IPS-11a (cell line): Measurements from ENCODE around the gene DSCAM.

ENCODE experiments used
- H3K4me3 ChIP-seq: one replicate; pipeline ENCODE4 v1.5.1; 2013; ENCODE audit warnings: low read depth, low read length, control low read depth

The DSCAM gene

DNA sequence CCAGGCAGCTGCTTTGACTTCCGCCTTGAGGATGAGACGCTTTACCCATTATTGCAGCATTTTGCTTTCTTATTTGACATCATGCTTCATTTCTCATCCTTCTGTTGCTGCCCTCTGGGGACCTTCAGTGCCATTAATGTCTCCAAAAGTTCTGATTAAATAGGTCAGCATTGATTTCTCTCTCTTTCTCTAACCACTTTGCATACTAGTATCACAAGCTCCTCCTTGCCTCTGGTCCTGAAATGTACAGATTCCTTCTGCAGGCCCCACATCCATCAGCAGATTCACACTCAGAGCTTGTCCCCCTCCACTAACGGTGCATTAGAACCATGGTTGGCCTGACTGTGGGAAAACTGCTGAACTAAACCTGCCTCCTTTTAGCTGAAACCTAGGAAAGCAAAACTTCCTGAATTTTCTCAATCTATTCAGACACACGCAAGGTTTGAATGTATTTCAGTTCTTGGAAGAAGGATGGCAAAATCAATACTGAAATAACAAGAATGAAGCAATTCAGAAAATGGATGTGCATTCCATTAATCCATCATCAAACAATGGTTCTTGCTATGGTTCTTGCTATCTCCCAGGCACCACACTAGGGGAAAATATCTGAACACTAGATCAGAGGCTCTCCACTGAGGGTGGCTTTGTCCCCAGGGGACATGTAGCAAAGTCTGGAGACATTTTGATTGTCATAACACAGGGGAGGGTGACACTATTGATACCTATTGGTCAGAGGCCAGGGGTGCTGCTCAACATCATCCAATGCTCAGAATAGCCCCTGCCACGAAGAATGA is 825.2 kb downstream of the DSCAM start:
- H3K4me3 ChIP-seq: no peak overlapping the region

GRCh38 chr21:40020651-40021050 is 826.3 kb downstream of the DSCAM start:
- no peak overlapping the region for H3K4me3 ChIP-seq

DNA sequence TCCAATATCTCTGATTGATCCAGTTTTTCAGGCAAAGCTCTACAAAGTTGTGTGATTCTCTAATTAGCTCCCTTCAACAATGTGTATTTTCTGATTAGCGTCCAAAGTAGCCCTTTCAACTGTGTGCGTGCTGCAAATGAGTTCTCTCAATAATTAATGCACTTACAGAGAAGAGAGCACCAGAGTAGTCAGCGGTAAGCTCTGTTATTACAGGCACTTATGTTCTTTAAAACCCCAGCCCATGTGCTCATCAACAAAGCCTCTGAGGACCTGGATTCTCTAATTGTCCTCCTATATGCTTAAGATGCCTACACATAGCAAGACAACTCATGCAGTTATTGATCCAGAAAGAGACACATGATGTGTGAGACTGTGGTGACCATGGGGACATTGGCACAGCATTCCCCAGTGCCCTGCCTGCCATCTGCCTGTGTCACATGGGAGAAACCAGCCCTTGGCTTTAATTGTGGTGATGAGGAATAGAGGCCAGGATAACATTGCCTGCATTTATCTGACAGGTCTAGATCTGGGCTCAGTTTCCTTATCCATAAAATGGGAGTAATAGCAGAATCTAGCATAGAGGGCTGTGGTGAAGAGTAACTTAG is 828.0 kb downstream of the DSCAM start:
- H3K4me3 ChIP-seq: no peak overlapping the region

DNA sequence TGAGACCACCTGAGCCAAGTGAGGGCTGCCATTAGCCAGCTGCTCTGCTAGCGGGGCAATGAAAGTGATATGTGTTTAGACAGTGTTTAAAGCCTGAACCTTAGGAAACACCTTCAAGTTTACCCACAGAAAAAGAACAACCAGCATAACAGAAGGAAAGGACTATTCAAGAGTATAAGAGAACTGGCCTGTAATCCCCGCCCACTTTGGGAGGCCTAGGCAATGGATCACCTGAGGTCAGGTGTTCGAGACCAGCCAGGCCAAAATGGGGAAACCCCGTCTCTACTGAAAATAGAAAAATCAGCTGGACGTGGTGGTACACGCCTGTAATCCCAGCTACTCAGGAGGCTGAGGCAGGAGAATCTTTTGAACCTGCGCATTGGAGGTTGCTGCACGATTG is 830.3 kb downstream of the DSCAM start:
- no peak overlapping the region for H3K4me3 ChIP-seq

DNA sequence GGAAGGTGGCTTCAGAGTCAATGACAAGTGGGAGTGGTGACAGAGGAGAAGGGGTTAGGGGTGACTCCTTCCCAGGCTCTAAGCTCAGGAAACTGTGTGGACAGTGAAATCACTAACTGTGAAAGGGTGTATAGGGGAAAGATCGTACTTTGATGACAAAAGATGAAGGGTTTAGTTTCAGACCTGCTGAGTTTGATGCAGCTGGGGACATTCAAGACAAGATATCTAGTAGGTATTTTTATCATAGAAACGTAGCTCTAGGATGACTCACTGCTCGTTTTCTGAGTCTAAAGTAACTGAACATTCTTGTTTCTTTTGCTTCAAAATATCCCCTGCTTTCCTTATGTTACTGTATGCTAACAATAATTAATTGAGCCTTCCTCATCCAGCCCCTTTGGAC is 830.7 kb downstream of the DSCAM start:
- no peak overlapping the region for H3K4me3 ChIP-seq

DNA sequence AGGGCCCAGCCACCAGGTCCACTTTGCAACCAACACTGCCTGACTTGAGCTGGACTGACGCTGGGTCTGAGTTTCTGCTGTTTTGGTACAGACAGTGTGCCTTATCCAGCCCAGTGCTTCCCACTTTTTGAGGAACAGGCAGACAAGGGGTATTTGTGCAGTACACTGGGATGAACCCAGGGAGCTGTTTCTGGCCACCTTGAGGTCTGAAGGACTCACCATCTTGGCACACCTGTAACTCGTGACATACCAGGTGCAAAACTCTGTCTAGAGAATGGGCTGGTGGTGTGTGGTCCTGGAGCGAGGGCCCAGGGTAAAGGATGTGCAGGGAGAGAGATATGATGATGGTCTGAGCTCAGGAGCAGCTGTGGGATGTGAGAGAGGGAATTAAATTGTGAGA is 831.1 kb downstream of the DSCAM start:
- no peak overlapping the region for H3K4me3 ChIP-seq

DNA sequence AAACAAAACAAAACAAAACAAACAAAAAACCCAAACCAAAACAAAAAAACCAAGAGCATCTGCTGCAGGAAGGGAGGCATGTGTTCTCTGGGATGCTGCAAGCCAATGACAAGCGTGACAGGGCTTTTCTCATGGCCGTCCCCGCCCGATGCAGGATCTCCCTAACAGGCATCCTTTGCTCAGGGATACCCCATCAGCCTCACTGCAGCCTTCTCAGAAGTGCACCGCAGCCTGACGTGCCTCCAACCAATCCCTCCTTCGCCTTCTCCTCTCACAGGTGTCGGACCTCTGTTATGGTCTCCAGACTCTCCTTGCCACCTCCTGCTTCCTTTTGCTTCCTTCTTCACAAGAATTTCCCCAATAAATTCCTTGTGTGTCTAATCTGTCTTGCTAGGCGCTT is 832.6 kb downstream of the DSCAM start:
- no peak overlapping the region for H3K4me3 ChIP-seq

GRCh38 chr21:40013001-40013735 is 833.8 kb downstream of the DSCAM start:
- H3K4me3 ChIP-seq: no peak overlapping the region

DNA sequence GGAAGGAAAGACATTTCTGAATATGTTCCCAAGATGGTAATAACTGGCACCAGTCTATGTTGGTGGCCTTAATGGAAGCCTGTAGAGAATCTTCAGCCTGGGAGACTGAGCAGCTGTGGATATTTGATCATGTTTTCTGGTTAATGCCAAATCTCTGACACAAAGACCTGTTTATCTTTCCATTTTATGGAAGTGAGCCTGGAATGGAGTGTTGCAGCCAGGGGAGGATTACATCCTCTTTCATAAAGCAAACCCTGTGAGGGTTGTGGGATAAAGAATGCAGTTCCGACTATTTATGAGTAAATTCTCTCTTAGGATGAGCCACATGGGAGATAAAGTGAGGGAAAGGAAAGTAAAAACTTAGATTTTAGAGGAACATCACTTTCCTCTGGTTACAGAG is 835.6 kb downstream of the DSCAM start:
- H3K4me3 ChIP-seq: no peak overlapping the region

GRCh38 chr21:40002978-40003377 is 844.0 kb downstream of the DSCAM start:
- H3K4me3 ChIP-seq: no peak overlapping the region

GRCh38 chr21:39984286-39984991 is 862.5 kb downstream of the DSCAM start:
- no peak overlapping the region for H3K4me3 ChIP-seq

GRCh38 chr21:39980241-39980820 is 866.6 kb downstream of the DSCAM start:
- no peak overlapping the region for H3K4me3 ChIP-seq

DNA sequence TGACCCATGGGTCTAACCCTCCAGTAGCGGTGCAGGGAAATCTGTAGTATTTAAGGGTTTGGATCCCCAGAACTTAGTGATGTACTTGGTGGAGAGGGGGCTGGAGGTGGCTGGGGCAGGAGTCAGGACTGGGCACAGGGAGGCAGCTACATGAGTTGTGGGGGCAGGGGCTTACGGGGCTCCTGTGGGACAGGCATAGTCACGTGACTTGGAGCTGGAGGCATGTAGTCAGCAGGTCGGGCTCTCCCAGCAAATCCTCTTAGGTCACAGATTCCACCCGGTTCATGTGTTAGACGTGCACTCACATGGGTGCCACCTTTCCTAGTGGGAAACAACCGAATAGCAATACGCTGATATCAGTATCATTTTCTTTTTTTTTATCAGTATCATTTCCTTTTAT is 867.6 kb downstream of the DSCAM start:
- no peak overlapping the region for H3K4me3 ChIP-seq

- H3K4me3 ChIP-seq: no peak overlapping the region
Observed at GRCh38 chr21:39976800-39977199, 870.2 kb downstream of the DSCAM start.

DNA sequence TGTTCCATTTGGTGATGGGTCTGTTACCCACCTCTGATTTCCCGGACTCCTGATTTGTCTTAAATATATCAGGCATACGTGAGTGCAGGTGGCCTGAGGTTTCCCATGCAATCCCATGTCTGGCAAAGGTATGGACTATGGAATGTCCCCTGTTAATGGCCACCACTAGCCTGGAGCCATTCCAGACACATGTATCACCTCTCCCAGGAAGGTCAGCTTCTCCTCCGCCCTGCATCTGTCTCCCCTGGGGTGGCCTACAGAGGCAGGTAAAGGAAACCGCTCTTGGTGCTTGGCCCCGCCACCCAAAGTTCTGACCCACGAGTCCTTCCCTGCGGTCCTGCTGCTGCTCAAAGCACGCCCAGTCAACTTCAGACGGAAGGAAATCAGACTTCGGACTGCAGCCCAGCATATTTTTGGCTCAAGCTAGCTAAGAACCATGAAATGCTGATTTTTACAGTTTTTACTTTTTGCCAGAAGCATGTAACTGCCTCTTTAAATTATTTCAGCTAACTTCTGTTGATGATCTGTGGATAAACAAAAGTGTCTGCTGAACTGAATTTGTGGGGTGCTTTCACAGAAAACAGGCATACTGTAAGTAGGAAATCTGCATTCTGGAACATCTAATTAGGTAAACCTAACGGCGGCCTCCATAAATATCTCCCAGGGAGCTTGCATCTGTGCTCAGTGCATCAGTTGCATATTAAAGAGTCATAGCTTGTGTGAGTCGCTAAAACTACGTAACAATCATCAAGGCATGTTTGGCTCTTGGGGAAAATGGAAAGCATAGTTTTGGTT is 873.8 kb downstream of the DSCAM start:
- H3K4me3 ChIP-seq: no peak overlapping the region

DNA sequence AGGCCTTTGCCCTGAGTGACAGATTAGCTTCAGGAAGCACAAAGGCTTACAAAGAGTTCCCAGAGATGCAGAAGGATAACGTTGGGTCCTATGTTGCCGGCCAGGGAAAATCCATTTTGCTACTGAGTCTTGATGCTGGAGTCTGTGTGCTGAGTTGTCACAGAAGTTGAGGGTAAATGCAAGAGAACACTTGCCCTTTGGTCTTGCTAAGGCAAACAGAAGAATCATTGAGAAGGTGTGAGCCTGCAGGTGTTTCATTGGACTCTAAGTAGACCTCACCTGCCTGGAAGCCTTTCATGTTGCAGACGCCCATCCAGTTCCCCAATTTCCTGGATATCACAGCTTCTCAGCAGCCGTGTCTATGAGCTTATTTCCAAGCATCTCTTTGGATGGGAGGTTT is 874.5 kb downstream of the DSCAM start:
- H3K4me3 ChIP-seq: no peak overlapping the region

DNA sequence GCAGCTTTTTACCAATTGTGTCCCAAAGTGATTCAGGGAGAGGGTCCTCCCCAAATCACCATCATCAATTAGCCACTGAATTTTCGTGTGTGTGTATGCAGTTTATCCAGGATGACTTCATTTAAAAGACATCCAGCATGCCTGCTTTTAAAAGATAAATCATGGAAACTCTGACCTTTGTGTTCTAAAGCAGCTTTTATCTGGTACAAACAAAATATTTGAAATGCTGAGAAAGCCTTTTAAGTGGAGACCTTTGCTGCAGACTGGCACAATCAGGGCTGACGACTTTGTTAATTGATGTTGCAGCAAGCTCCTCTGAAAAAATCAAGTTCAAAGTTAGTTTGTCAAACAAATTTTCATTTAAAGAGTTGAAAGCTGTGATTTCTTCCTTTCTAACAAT is 875.0 kb downstream of the DSCAM start:
- no peak overlapping the region for H3K4me3 ChIP-seq

DNA sequence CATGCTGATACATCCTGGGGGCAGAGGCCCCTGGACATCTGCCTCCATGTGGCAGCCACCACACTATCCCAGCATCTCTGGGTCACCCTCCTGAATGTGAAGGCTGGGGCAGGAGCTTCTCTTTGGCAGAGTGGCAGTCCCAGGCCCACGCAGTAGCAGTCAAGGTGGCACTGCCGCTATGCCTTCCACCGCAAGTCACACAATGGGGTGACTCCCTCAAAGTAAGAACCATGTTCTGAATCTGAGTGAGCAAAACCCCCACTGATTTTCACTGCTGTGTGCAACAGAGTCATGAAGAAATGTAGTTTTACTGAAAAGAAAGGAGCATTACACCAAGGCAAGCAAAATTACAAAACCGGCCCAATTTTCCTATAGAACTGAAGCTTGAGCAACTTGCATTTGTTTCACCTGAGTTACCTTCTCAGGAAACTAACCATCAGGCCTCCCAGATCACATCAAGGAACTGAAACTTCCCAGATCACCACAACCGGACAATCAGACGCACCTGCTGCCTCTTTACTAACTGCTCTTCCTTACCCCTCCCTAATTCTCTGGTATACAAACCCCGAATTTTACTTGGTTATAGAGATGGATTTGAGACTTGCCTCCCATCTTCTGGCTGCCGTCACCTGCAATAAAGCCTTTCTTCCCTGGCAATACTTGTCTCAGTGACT is 877.1 kb downstream of the DSCAM start:
- no peak overlapping the region for H3K4me3 ChIP-seq

GRCh38 chr21:39968010-39968409 is 878.9 kb downstream of the DSCAM start:
- H3K4me3 ChIP-seq: no peak overlapping the region

DNA sequence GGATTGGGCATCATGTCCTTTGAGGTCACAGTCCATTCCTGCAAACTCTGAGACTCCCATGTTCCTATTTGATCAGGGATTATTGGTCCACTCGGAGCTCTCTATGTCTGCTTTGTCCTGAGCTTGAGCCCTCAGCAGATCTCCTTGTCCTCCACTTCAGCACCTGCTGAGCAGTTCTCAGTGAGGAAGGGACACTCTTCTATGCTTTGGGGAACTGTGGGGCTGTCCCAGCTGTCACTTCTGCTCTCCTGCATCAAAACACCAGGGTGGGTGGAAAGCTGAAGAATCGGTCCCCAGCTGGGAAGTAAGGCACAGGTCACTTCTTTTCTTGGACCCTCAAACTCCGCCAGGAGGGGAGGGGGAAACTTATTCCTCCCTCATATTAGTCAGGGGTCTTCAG is 880.2 kb downstream of the DSCAM start:
- no peak overlapping the region for H3K4me3 ChIP-seq
